ENCODE results near the gene HTR1E.

- no peak for TF ChIP-seq ARNTL (CRISPR knock-in tag; IDR thresholded peaks at IDR 0.05; ENCODE audit: borderline replicate concordance, low read depth)
- TF ChIP-seq RARB (CRISPR knock-in tag; IDR thresholded peaks at IDR 0.05), result no peak
- peak; percentile 49; the same call in 1 of the 2 replicates for TF ChIP-seq CREB5 (CRISPR knock-in tag; IDR thresholded peaks at IDR 0.05; ENCODE audit: low read depth)
- TF ChIP-seq GLIS3 (CRISPR knock-in tag; IDR thresholded peaks at IDR 0.05), result no peak
- TF ChIP-seq ZNF8 (CRISPR knock-in tag; IDR thresholded peaks at IDR 0.05), result no peak
- TF ChIP-seq TCF4 (CRISPR knock-in tag; IDR thresholded peaks at IDR 0.05; ENCODE audit: borderline replicate concordance), result no peak
- no peak for TF ChIP-seq CSDC2 (CRISPR knock-in tag; IDR thresholded peaks at IDR 0.05)
- no peak for TF ChIP-seq ZFP3 (CRISPR knock-in tag; IDR thresholded peaks at IDR 0.05)
- TF ChIP-seq TOX (CRISPR knock-in tag; IDR thresholded peaks at IDR 0.05; ENCODE audit: borderline replicate concordance), result no peak
These were observed 23.5 kb upstream of the HTR1E start for GRCh38 chr6:86913795-86914194.

Measured in SK-N-SH treated with all-trans-retinoic acid at 6 μM for 48 hours (cell line).